HEK293 (cell line): ENCODE data around the gene LPP.

Experiments used
- CTCF ChIA-PET: fragments of 350-600 bp; formaldehyde crosslinking; extraction: SDS; loops from one replicate; lab custom pipeline; 2021; ENCODE audit warnings: antibody characterized with exemption; lab: Yijun Ruan, JAX
- POLR2A ChIA-PET: fragments of 300-600 bp; formaldehyde crosslinking; extraction: SDS; loops from one replicate; lab custom pipeline; 2020; ENCODE audit warnings: antibody characterized with exemption, inconsistent platforms; lab: Yijun Ruan, JAX
- H3K27ac ChIP-seq: fragments of 200-500 bp; sonication (Bioruptor generic); 2 replicates; pipeline ENCODE4 v1.5.1; 2014; ENCODE audit warnings: low read depth, low read length, control low read depth, inconsistent platforms; ENCODE audit errors: extremely low read depth
- H3K36me3 ChIP-seq, 2 experiments: fragments of 200-500 bp in 1 of 2; sonication (Bioruptor generic) in 1 of 2; 1 replicate in 1 of 2; 2 replicates in 1 of 2; pipeline ENCODE4 v1.5.1; 2014 to 2017; ENCODE audit warnings: inconsistent platforms in 2 of 2, low read length in 2 of 2; ENCODE audit not compliant: control insufficient read depth in 2 of 2, insufficient read depth in 1 of 2
- H3K4me1 ChIP-seq: fragments of 200-500 bp; sonication (Bioruptor generic); 2 replicates; pipeline ENCODE4 v1.5.1; 2014; ENCODE audit warnings: mild to moderate bottlenecking, low read length, inconsistent platforms; ENCODE audit not compliant: control insufficient read depth, insufficient read depth
- H3K4me3 ChIP-seq: 2 replicates; pipeline ENCODE4 v1.5.1; 2011; ENCODE audit warnings: low read depth, mild to moderate bottlenecking, control low read depth, low read length, moderate library complexity
- H3K9me3 ChIP-seq: fragments of 200-500 bp; sonication (Bioruptor generic); 2 replicates; pipeline ENCODE4 v1.5.1; 2014; ENCODE audit warnings: low read depth, low read length, inconsistent platforms; ENCODE audit not compliant: control insufficient read depth, insufficient read depth
- KLF16 ChIP-seq: fragments of 450-650 bp; formaldehyde crosslinking; IDR thresholded peaks from 2 replicates; pipeline ENCODE4 v1.5.1; 2017; ENCODE audit warnings: missing biosample characterization, missing genetic modification characterization
- MZF1 ChIP-seq: fragments of 450-650 bp; formaldehyde crosslinking; IDR thresholded peaks from 2 replicates; pipeline ENCODE4 v1.5.1; 2017; ENCODE audit warnings: missing biosample characterization, missing genetic modification characterization, borderline replicate concordance
- ZBTB7A ChIP-seq: fragments of 450-650 bp; formaldehyde crosslinking; IDR thresholded peaks from 2 replicates; pipeline ENCODE4 v1.5.1; 2016; ENCODE audit warnings: low read depth, missing biosample characterization, missing genetic modification characterization
- ZFP69B ChIP-seq: fragments of 450-650 bp; formaldehyde crosslinking; IDR thresholded peaks from 2 replicates; pipeline ENCODE4 v1.5.1; 2016; ENCODE audit warnings: missing biosample characterization, missing genetic modification characterization
- ZNF114 ChIP-seq: fragments of 450-650 bp; formaldehyde crosslinking; IDR thresholded peaks from 2 replicates; pipeline ENCODE4 v1.5.0; 2017; ENCODE audit warnings: missing biosample characterization, missing genetic modification characterization
- ZNF121 ChIP-seq: fragments of 450-650 bp; formaldehyde crosslinking; IDR thresholded peaks from 2 replicates; pipeline ENCODE4 v1.5.1; 2016; ENCODE audit warnings: missing biosample characterization, missing genetic modification characterization
- ZNF184 ChIP-seq: fragments of 450-650 bp; IDR thresholded peaks from 2 replicates; pipeline ENCODE4 v1.5.1; 2018; ENCODE audit warnings: missing biosample characterization, mild to moderate bottlenecking, missing genetic modification characterization
- ZNF223 ChIP-seq: fragments of 450-650 bp; formaldehyde crosslinking; IDR thresholded peaks from 2 replicates; pipeline ENCODE4 v1.5.1; 2016; ENCODE audit warnings: missing biosample characterization, missing genetic modification characterization
- ZNF248 ChIP-seq: fragments of 450-650 bp; formaldehyde crosslinking; IDR thresholded peaks from 2 replicates; pipeline ENCODE4 v1.5.1; 2017; ENCODE audit warnings: missing biosample characterization, missing genetic modification characterization
- ZNF600 ChIP-seq: fragments of 450-650 bp; formaldehyde crosslinking; IDR thresholded peaks from 2 replicates; pipeline ENCODE4 v1.5.1; 2016; ENCODE audit warnings: missing biosample characterization, missing genetic modification characterization
- ZNF654 ChIP-seq: fragments of 450-650 bp; formaldehyde crosslinking; IDR thresholded peaks from 2 replicates; pipeline ENCODE4 v1.5.1; 2016; ENCODE audit warnings: low read depth, missing biosample characterization, missing genetic modification characterization
- ZNF76 ChIP-seq: fragments of 450-650 bp; formaldehyde crosslinking; IDR thresholded peaks from 2 replicates; pipeline ENCODE4; 2016; ENCODE audit warnings: low read depth, missing biosample characterization, missing genetic modification characterization, borderline replicate concordance
- ZNF776 ChIP-seq: fragments of 450-650 bp; formaldehyde crosslinking; IDR thresholded peaks from 2 replicates; pipeline ENCODE4 v1.5.0; 2017; ENCODE audit warnings: missing biosample characterization, missing genetic modification characterization, borderline replicate concordance
- ZXDB ChIP-seq: fragments of 450-650 bp; formaldehyde crosslinking; IDR thresholded peaks from 2 replicates; pipeline ENCODE4 v1.5.1; 2016; ENCODE audit warnings: missing biosample characterization, missing genetic modification characterization
- TF ChIP-seq, protein P1 (sequence below): fragments of 450-650 bp; formaldehyde crosslinking; IDR thresholded peaks from 2 replicates; pipeline ENCODE4 v1.5.1; 2016; ENCODE audit warnings: missing biosample characterization, missing genetic modification characterization
- TF ChIP-seq, protein P2 (sequence below): fragments of 450-650 bp; formaldehyde crosslinking; IDR thresholded peaks from 2 replicates; pipeline ENCODE4; 2016; ENCODE audit warnings: missing biosample characterization, missing genetic modification characterization
- TF ChIP-seq, protein P3 (sequence below): fragments of 450-650 bp; formaldehyde crosslinking; conservative IDR thresholded peaks from 2 replicates; pipeline ENCODE4 v1.5.1; 2016; ENCODE audit warnings: low read depth, missing biosample characterization, missing genetic modification characterization

Gene LPP

DNA sequence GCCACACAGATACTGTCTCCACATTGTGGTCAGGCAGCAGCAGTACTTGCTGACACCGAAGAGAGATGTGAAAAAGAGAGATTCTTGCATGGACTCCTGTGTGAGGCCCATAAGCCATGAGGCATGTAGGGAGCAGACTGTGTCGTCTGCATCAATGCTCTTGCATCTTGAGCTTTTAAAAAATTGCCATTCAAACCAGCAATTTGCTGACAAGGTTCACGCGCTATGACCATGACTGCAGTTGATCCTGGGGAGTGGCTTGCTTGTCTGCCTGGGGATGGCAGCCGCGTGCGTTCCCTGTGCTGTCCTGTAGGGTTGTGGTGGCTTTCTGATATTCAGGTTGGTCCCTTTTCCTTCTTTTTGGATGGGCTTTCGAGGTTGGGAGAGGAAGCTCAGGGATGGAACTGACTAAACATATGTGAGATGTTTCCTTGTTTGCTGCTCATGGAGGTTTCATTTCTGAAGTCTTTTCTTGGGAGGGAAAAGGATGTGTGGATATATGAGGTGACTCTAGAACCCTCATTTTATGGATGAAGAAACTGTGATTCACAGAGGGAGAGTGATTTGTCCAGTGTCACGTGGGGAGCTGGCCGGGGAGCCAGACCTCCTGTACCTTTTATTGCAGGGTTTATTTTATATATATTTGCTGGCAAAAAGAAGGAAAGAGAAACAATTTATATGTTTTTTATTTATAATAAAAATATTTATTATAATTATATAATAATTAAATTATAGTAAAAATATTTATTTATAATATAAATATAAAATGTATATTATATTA lies 48.6 kb downstream of the LPP start:
- H3K9me3 ChIP-seq: no peaks in the 10 kb centered on the region
- H3K4me1 ChIP-seq: 0 out of 2 replicates have a peak, but pooled peaks cover 2% of the 10 kb centered on the region
- no peak overlapping the region for H3K4me3 ChIP-seq
- H3K36me3 ChIP-seq: no peaks in the 10 kb centered on the region
- CTCF ChIA-PET: interaction anchor here (0.6 to 1.4 kb wide), 3 partner anchors 12 to 31 kb away, joined by 3 to 4 read pairs (median 3); no protein-coding TSS in a partner anchor
- no peak overlapping the region for H3K27ac ChIP-seq
- TF ChIP-seq ZXDB (tag by site-specific recombination) (no peak), MZF1 (tag by site-specific recombination) (peak; percentile 51; the same call in 1 of the 2 replicates), ZNF184 (no peak), ZNF600 (tag by site-specific recombination) (0 out of 2 replicates have a peak, but pooled peaks have one; percentile 21)
- POLR2A ChIA-PET: no interaction called here

DNA sequence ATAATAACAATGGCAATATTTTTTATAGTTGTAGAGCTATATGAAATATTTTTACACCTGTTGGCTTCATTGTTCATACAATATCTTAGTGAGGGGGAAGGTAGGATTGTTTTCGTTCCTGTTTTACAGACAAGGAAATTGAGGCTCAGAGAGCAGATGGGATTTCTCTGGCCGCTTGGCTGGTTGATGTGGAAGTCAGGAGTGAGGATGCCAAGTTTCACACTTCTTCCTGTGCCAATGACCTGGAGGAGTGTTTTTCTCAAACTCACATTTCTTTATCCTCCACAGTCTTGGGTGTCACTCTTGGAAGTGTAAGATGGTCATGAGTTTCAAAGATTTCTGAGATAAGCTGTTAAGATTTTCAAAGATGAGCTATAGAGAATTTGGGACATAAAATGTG lies 50.6 kb downstream of the LPP start:
- ChIA-PET POLR2A (no interaction called here), CTCF (interaction anchor here (0.7 kb wide), 1 partner anchor 77 kb away, joined by 3 read pairs; no protein-coding TSS in a partner anchor)
- Histone ChIP-seq H3K9me3 (no peaks in the 10 kb centered on the region), H3K4me3 (no peak overlapping the region), H3K4me1 (0 out of 2 replicates have a peak, but pooled peaks cover 2% of the 10 kb centered on the region), H3K36me3 (no peaks in the 10 kb centered on the region)
- no peak for TF ChIP-seq ZNF114 (tag by site-specific recombination)
- TF ChIP-seq, all 188 proteins: peak for 0
- H3K27ac ChIP-seq: no peak overlapping the region

DNA sequence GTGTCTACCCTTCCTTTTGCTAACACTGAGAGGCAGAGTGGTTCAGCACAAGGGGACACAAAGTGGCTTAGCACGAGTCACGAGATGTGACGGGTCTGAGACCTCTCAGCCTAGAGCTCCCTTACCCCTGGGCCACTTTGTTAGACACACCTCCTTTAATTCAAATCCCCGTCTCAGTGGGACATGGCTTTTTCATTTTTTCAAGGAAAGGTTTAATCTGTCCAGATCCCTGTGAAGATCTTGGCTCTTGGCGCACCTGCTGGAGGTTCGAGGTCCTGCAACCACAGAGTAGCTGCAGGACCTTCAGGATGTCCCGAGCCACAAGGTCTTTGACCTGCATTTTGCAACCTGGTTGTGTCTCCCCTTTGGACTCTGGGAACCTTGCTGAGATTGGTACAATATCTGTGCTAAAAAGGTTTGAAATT lies 52.0 kb downstream of the LPP start:
- Histone ChIP-seq H3K27ac (no peak overlapping the region), H3K36me3 (no peaks in the 10 kb centered on the region), H3K9me3 (no peaks in the 10 kb centered on the region), H3K4me1 (0 out of 2 replicates have a peak, but pooled peaks cover 2% of the 10 kb centered on the region)
- POLR2A ChIA-PET: no interaction called here
- no peak for TF ChIP-seq ZBTB7A (tag by site-specific recombination)
- TF ChIP-seq, protein P1, sequence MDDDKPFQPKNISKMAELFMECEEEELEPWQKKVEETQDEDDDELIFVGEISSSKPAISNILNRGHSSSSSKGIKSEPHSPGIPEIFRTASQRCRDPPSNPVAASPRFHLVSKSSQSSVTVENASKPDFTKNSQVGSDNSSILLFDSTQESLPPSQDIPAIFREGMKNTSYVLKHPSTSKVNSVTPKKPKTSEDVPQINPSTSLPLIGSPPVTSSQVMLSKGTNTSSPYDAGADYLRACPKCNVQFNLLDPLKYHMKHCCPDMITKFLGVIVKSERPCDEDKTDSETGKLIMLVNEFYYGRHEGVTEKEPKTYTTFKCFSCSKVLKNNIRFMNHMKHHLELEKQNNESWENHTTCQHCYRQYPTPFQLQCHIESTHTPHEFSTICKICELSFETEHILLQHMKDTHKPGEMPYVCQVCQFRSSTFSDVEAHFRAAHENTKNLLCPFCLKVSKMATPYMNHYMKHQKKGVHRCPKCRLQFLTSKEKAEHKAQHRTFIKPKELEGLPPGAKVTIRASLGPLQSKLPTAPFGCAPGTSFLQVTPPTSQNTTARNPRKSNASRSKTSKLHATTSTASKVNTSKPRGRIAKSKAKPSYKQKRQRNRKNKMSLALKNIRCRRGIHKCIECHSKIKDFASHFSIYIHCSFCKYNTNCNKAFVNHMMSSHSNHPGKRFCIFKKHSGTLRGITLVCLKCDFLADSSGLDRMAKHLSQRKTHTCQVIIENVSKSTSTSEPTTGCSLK (tag by site-specific recombination): no peak
- TF ChIP-seq, protein P2, sequence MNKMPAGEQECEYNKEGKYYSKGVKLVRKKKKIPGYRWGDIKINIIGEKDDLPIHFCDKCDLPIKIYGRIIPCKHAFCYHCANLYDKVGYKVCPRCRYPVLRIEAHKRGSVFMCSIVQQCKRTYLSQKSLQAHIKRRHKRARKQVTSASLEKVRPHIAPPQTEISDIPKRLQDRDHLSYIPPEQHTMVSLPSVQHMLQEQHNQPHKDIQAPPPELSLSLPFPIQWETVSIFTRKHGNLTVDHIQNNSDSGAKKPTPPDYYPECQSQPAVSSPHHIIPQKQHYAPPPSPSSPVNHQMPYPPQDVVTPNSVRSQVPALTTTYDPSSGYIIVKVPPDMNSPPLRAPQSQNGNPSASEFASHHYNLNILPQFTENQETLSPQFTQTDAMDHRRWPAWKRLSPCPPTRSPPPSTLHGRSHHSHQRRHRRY (tag by site-specific recombination): no peak
- TF ChIP-seq, protein P3, sequence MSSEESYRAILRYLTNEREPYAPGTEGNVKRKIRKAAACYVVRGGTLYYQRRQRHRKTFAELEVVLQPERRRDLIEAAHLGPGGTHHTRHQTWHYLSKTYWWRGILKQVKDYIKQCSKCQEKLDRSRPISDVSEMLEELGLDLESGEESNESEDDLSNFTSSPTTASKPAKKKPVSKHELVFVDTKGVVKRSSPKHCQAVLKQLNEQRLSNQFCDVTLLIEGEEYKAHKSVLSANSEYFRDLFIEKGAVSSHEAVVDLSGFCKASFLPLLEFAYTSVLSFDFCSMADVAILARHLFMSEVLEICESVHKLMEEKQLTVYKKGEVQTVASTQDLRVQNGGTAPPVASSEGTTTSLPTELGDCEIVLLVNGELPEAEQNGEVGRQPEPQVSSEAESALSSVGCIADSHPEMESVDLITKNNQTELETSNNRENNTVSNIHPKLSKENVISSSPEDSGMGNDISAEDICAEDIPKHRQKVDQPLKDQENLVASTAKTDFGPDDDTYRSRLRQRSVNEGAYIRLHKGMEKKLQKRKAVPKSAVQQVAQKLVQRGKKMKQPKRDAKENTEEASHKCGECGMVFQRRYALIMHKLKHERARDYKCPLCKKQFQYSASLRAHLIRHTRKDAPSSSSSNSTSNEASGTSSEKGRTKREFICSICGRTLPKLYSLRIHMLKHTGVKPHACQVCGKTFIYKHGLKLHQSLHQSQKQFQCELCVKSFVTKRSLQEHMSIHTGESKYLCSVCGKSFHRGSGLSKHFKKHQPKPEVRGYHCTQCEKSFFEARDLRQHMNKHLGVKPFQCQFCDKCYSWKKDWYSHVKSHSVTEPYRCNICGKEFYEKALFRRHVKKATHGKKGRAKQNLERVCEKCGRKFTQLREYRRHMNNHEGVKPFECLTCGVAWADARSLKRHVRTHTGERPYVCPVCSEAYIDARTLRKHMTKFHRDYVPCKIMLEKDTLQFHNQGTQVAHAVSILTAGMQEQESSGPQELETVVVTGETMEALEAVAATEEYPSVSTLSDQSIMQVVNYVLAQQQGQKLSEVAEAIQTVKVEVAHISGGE (tag by site-specific recombination): no peak
- TF ChIP-seq ZNF223 (tag by site-specific recombination): no peak
- TF ChIP-seq ZFP69B (tag by site-specific recombination): no peak
- no peak for TF ChIP-seq ZNF654
- TF ChIP-seq ZNF776 (tag by site-specific recombination): no peak
- no peak for TF ChIP-seq KLF16
- TF ChIP-seq ZNF121 (tag by site-specific recombination): no peak
- no peak for TF ChIP-seq ZNF248 (tag by site-specific recombination)
- TF ChIP-seq ZNF76 (tag by site-specific recombination): no peak
- TF ChIP-seq, all 188 proteins: peak for 0
- no peak overlapping the region for H3K4me3 ChIP-seq
- CTCF ChIA-PET: interaction anchor here (0.6 to 1.7 kb wide), 8 partner anchors 15 to 1552 kb away, joined by 3 to 5 read pairs (median 3); no protein-coding TSS in a partner anchor
